HCT116 (cell line): Measurements from ENCODE around the gene SDR42E2. TPM values are rescaled to one million over a fixed set of nuclear protein-coding genes. Genes with fewer than 3 reads are reported as not detected.

ENCODE experiments used
- ATAC-seq: fragments of 200-7000 bp; cut with Tn5 transposase; 2 replicates; pipeline ENCODE4 v1.9.1; 2020; ENCODE audit warnings: mild to moderate bottlenecking, moderate library complexity
- BruUV-seq: library from RNA; stranded (reverse); fragments of 400-500 nt; replicated peaks from 2 replicates; lab custom pipeline; 2021; lab: Mats Ljungman, UMichigan
- CTCF ChIA-PET: fragments of 300-600 bp; sonication (Branson Sonifier 250); formaldehyde crosslinking; loops from one replicate; lab custom pipeline; 2021; ENCODE audit warnings: antibody characterized with exemption; lab: Charles Lee
- POLR2A ChIA-PET: fragments of 300-600, 350-600 bp; sonication (Branson Sonifier 250); formaldehyde crosslinking; loops from one replicate; lab custom pipeline; 2021; ENCODE audit warnings: antibody characterized with exemption; lab: Charles Lee
- RAD21 ChIA-PET, 2 experiments: fragments of 300-600 bp; sonication (Branson Sonifier 250); formaldehyde crosslinking; loops; one replicate each; lab custom pipeline; 2023; ENCODE audit warnings: low total read pairs in 2 of 2; ENCODE audit not compliant: uncharacterized antibody in 2 of 2, unreplicated experiment in 2 of 2, low non-redundant PET in 1 of 2; lab: Charles Lee
- DNase-seq: peaks from one replicate; pipeline ENCODE4 v3.0.0-alpha.2; 2010; ENCODE audit warnings: low read depth, low spot score
- H2AFZ ChIP-seq: fragments of 200-600 bp; shearing (Covaris generic), sonication (generic); 2 replicates; pipeline ENCODE4 v1.6.1; 2017; ENCODE audit warnings: low read depth, mixed run types, mixed read lengths, antibody characterized with exemption, low read length; ENCODE audit not compliant: poor library complexity, severe bottlenecking
- H3K27ac ChIP-seq: 2 replicates; pipeline ENCODE4 v1.5.1; 2012; ENCODE audit warnings: low read depth, low read length
- H3K27me3 ChIP-seq: fragments of 200-600 bp; sonication (generic); 2 replicates; pipeline ENCODE4 v1.6.1; 2016; ENCODE audit warnings: mixed run types, low read length, mixed read lengths; ENCODE audit not compliant: insufficient read depth
- H3K36me3 ChIP-seq, 2 experiments: fragments of 200-500 bp in 1 of 2; fragments of 200-600 bp in 1 of 2; sonication (Bioruptor generic) in 1 of 2; sonication (generic) in 1 of 2; 2 replicates each; pipeline versions ENCODE4 v1.5.1 to v1.6.1; 2014 to 2016; ENCODE audit warnings: low read length in 2 of 2, inconsistent platforms in 1 of 2, mixed read lengths in 1 of 2, mixed run types in 1 of 2; ENCODE audit not compliant: insufficient read depth in 2 of 2, control insufficient read depth in 1 of 2
- H3K4me1 ChIP-seq, 2 experiments: fragments of 200-600 bp in 1 of 2; sonication (generic) in 1 of 2; 2 replicates each; pipeline versions ENCODE4 v1.5.1 to v1.6.1; 2012 to 2017; ENCODE audit warnings: low read length in 2 of 2, inconsistent platforms in 1 of 2, mild to moderate bottlenecking in 1 of 2, mixed read lengths in 1 of 2, mixed run types in 1 of 2, moderate library complexity in 1 of 2; ENCODE audit not compliant: insufficient read depth in 2 of 2, control insufficient read depth in 1 of 2
- H3K4me2 ChIP-seq: fragments of 200-600 bp; sonication (generic); 2 replicates; pipeline ENCODE4 v1.6.1; 2017; ENCODE audit warnings: mixed run types, low read length, mixed read lengths
- H3K4me3 ChIP-seq, 2 experiments: fragments of 200-600 bp in 1 of 2; sonication (generic) in 1 of 2; replicated peaks in 1 of 2; 2 replicates each; pipeline ENCODE4 v1.5.1; 2011 to 2016; ENCODE audit warnings: low read length in 2 of 2, control low read depth in 1 of 2, low read depth in 1 of 2, mild to moderate bottlenecking in 1 of 2, mixed read lengths in 1 of 2, mixed run types in 1 of 2
- H3K79me2 ChIP-seq: fragments of 200-600 bp; sonication (generic); 2 replicates; pipeline ENCODE4 v1.6.1; 2017; ENCODE audit warnings: mild to moderate bottlenecking, mixed run types, low read length, moderate library complexity, mixed read lengths; ENCODE audit not compliant: insufficient read depth
- H3K9ac ChIP-seq: fragments of 200-600 bp; sonication (generic); 2 replicates; pipeline ENCODE4 v1.6.1; 2016; ENCODE audit warnings: low read length, mixed read lengths
- H3K9me2 ChIP-seq: fragments of 200-600 bp; sonication (generic), shearing (Covaris generic); 2 replicates; pipeline ENCODE4 v1.6.1; 2017; ENCODE audit warnings: mixed run types, mild to moderate bottlenecking, moderate library complexity; ENCODE audit not compliant: insufficient read depth
- H3K9me3 ChIP-seq, 2 experiments: fragments of 200-500 bp in 1 of 2; fragments of 200-600 bp in 1 of 2; sonication (Bioruptor generic) in 1 of 2; sonication (generic) in 1 of 2; 2 replicates each; pipeline ENCODE4 v1.6.1; 2014 to 2017; ENCODE audit warnings: low read length in 2 of 2, mixed read lengths in 2 of 2, inconsistent platforms in 1 of 2, low read depth in 1 of 2, mild to moderate bottlenecking in 1 of 2, mixed run types in 1 of 2, moderate library complexity in 1 of 2; ENCODE audit not compliant: control insufficient read depth in 1 of 2, insufficient read depth in 1 of 2
- H4K20me1 ChIP-seq: fragments of 200-600 bp; sonication (generic), shearing (Covaris generic); 2 replicates; pipeline ENCODE4 v1.6.1; 2017; ENCODE audit warnings: mixed run types, mild to moderate bottlenecking, moderate library complexity; ENCODE audit not compliant: insufficient read depth
- ATF3 ChIP-seq: IDR thresholded peaks from 2 replicates; pipeline ENCODE4 v1.6.1; 2012
- CBX3 ChIP-seq: IDR thresholded peaks from 2 replicates; pipeline ENCODE4 v1.6.1; 2012; ENCODE audit warnings: low read depth
- CEBPB ChIP-seq: IDR thresholded peaks from 2 replicates; pipeline ENCODE4 v1.6.1; 2012; ENCODE audit warnings: low read depth
- CTCF ChIP-seq, 3 experiments: fragments of 200-600 bp in 1 of 3; sonication (generic) in 1 of 3; IDR thresholded peaks in 2 of 3; conservative IDR thresholded peaks in 1 of 3; 2 replicates each; pipeline ENCODE4 v1.5.1; 2012 to 2017; ENCODE audit warnings: low read depth in 2 of 3, low read length in 2 of 3, antibody characterized with exemption in 1 of 3, borderline replicate concordance in 1 of 3, control low read depth in 1 of 3, mild to moderate bottlenecking in 1 of 3, mixed read lengths in 1 of 3, mixed run types in 1 of 3, moderate library complexity in 1 of 3; ENCODE audit not compliant: insufficient read depth in 1 of 3
- EGR1 ChIP-seq: IDR thresholded peaks from 2 replicates; pipeline ENCODE4 v1.6.1; 2012; ENCODE audit warnings: low read depth
- ELF1 ChIP-seq: IDR thresholded peaks from 2 replicates; pipeline ENCODE4 v1.6.1; 2012; ENCODE audit warnings: low read depth, borderline replicate concordance
- EZH2phosphoT487 ChIP-seq: fragments of 200-600 bp; IDR thresholded peaks from 2 replicates; pipeline ENCODE4 v1.6.1; 2018; ENCODE audit warnings: antibody characterized with exemption, borderline replicate concordance
- FOSL1 ChIP-seq: IDR thresholded peaks from 2 replicates; pipeline ENCODE4 v1.6.1; 2012; ENCODE audit warnings: low read depth
- JUND ChIP-seq: IDR thresholded peaks from 2 replicates; pipeline ENCODE4 v1.6.1; 2012
- MAX ChIP-seq: IDR thresholded peaks from 2 replicates; pipeline ENCODE4 v1.6.1; 2012
- POLR2A ChIP-seq: IDR thresholded peaks from 2 replicates; pipeline ENCODE4 v1.7.0; 2011; ENCODE audit warnings: borderline replicate concordance; ENCODE audit not compliant: insufficient read depth, insufficient read length; ENCODE audit errors: extremely low read depth
- RAD21 ChIP-seq: IDR thresholded peaks from 2 replicates; pipeline ENCODE4 v1.6.1; 2012; ENCODE audit warnings: low read depth, mild to moderate bottlenecking
- REST ChIP-seq: IDR thresholded peaks from 2 replicates; pipeline ENCODE4 v1.6.1; 2012; ENCODE audit warnings: low read depth
- SP1 ChIP-seq: IDR thresholded peaks from 2 replicates; pipeline ENCODE4 v1.6.1; 2012; ENCODE audit warnings: low read depth
- SRF ChIP-seq: IDR thresholded peaks from 2 replicates; pipeline ENCODE4 v1.6.1; 2012; ENCODE audit warnings: low read depth
- TCF7L2 ChIP-seq: IDR thresholded peaks from 2 replicates; pipeline ENCODE4 v1.7.0; 2011; ENCODE audit warnings: borderline replicate concordance, inconsistent platforms; ENCODE audit not compliant: insufficient read depth, insufficient read length; ENCODE audit errors: extremely low read depth
- YY1 ChIP-seq: IDR thresholded peaks from 2 replicates; pipeline ENCODE4 v1.6.1; 2011; ENCODE audit warnings: low read length, low read depth, moderate library complexity, mild to moderate bottlenecking; ENCODE audit not compliant: insufficient replicate concordance; ENCODE audit errors: extremely low read depth
- ZBTB33 ChIP-seq: IDR thresholded peaks from 2 replicates; pipeline ENCODE4 v1.6.1; 2011; ENCODE audit warnings: mild to moderate bottlenecking, low read length, moderate library complexity; ENCODE audit not compliant: insufficient replicate concordance; ENCODE audit errors: extremely low read depth
- ZFX ChIP-seq: fragments of 450-650 bp; IDR thresholded peaks from 2 replicates; pipeline ENCODE4 v1.6.1; 2017
- intact Hi-C: fragments of 100-400 bp; cut with micrococcal nuclease; formaldehyde crosslinking; loops from 2 replicates; pipeline ENCODE4 v1.10.0; 2022
- total RNA-seq: library from RNA; stranded (reverse); gene quantifications from one replicate; pipeline ENCODE4 v1.2.1, GENCODE V29; 2021; ENCODE audit not compliant: unreplicated experiment

The SDR42E2 gene
- total RNA-seq, 1 experiment from 2014 or later: 0.27 TPM

- no peak overlapping the region for H3K4me3 ChIP-seq
- H3K4me2 ChIP-seq: no peak overlapping the region
- no peak for TF ChIP-seq SRF
- TF ChIP-seq ZBTB33: no peak
- no peak for TF ChIP-seq FOSL1
- no peak for TF ChIP-seq POLR2A
- no peak for TF ChIP-seq RAD21
- no peak for TF ChIP-seq MAX
- no peak for TF ChIP-seq ZFX
- no peak for TF ChIP-seq EZH2phosphoT487
- TF ChIP-seq ELF1: no peak
- no peak for TF ChIP-seq CBX3
- no peak for TF ChIP-seq EGR1
- TF ChIP-seq ATF3: no peak
- no peak for TF ChIP-seq REST
- TF ChIP-seq YY1: no peak
- TF ChIP-seq CEBPB: no peak
- no peak; a peak in 1 of 6 replicates for TF ChIP-seq CTCF (IDR thresholded peaks at IDR 0.05 in 2 of 3, conservative IDR thresholded peaks at IDR 0.05 in 1 of 3; ENCODE audit: borderline replicate concordance in 1 of 3, insufficient read depth in 1 of 3, low read depth in 2 of 3, low read length in 2 of 3)
- no peak for TF ChIP-seq TCF7L2
- no peak for TF ChIP-seq SP1
- TF ChIP-seq JUND: no peak
- TF ChIP-seq, all 23 proteins: peak for 0
- Histone ChIP-seq H3K79me2 (peaks cover 31% of the 10 kb centered on the region; the same call in 1 of the 2 replicates), H3K9me3 (no peaks in the 10 kb centered on the region), H2AFZ (no peak overlapping the region), H3K36me3 (peaks cover 2 to 7% of the 10 kb centered on the region in 2 experiments; a peak in 1 of 4 replicates), H3K9ac (no peak overlapping the region), H3K9me2 (no peaks in the 10 kb centered on the region), H3K27ac (no peak overlapping the region), H3K27me3 (no peaks in the 10 kb centered on the region), H4K20me1 (no peaks in the 10 kb centered on the region), H3K4me1 (peaks cover 0 to 2% of the 10 kb centered on the region in 2 experiments; a peak in 2 of 4 replicates)
- ChIA-PET RAD21 (no interaction called here), POLR2A (no interaction called here), CTCF (no interaction called here)
- intact Hi-C loops: no loop called here
- BruUV-seq: no TSS peak
- DNase-seq (no peak), ATAC-seq (no peak)
These were observed 60.7 kb downstream of the SDR42E2 start for GRCh38 chr16:22222998-22223397.
